Ovary (tissue), 3 donors: ENCODE measurements around the gene SUV39H2.

Source experiments
- CTCF ChIP-seq, 3 donors: fragments of 450-650 bp in 2 of 3; fragments of 200-600 bp in 1 of 3; IDR thresholded peaks; one replicate each; pipeline versions ENCODE4 v1.5.1 to v1.8.0; 2016 to 2022; ENCODE audit warnings: antibody characterized with exemption in 3 of 3, mild to moderate bottlenecking in 1 of 3
- POLR2A ChIP-seq: fragments of 450-650 bp; IDR thresholded peaks from one replicate; pipeline ENCODE4 v1.6.1; 2017; ENCODE audit warnings: antibody characterized with exemption, mild to moderate bottlenecking, moderate library complexity
- donor health status: DM: no; HTN: no; CAD: no.

GRCh38 chr10:14947268-14947667, 68.6 kb downstream of the SUV39H2 start:
- TF ChIP-seq CTCF (IDR thresholded peaks at IDR 0.05) (no peak), POLR2A (no peak)
